H9 (cell line): Measurements from ENCODE around the gene SDK2. TPM values are rescaled to one million over a fixed set of nuclear protein-coding genes. Genes with fewer than 3 reads are reported as not detected.

Source experiments
- DNase-seq: peaks from one replicate; pipeline ENCODE4 v3.0.0-alpha.2; 2017
- H2AFZ ChIP-seq: one replicate; pipeline ENCODE4 v1.6.1; 2013; ENCODE audit warnings: mild to moderate bottlenecking, low read length, control low read depth, moderate library complexity
- H2AK5ac ChIP-seq: 2 replicates; pipeline ENCODE4 v1.6.1; 2013; ENCODE audit warnings: low read length, control low read depth, mixed read lengths; ENCODE audit not compliant: insufficient read length
- H2BK120ac ChIP-seq: one replicate; pipeline ENCODE4 v1.6.1; 2013; ENCODE audit warnings: low read depth, mild to moderate bottlenecking, low read length, control low read depth, inconsistent platforms; ENCODE audit not compliant: poor library complexity, severe bottlenecking
- H2BK12ac ChIP-seq: 2 replicates; pipeline ENCODE4 v1.6.1; 2013; ENCODE audit warnings: low read length, control low read depth, mixed read lengths, low read depth; ENCODE audit not compliant: insufficient read length
- H2BK15ac ChIP-seq: 2 replicates; pipeline ENCODE4 v1.6.1; 2013; ENCODE audit warnings: low read depth, low read length, control low read depth
- H2BK20ac ChIP-seq: one replicate; pipeline ENCODE4 v1.6.1; 2013; ENCODE audit warnings: low read depth, mild to moderate bottlenecking, low read length, control low read depth, inconsistent platforms; ENCODE audit not compliant: poor library complexity, severe bottlenecking
- H2BK5ac ChIP-seq: 2 replicates; pipeline ENCODE4 v1.6.1; 2013; ENCODE audit warnings: low read length, control low read depth, mixed read lengths; ENCODE audit not compliant: insufficient read length
- H3K14ac ChIP-seq: 2 replicates; pipeline ENCODE4 v1.6.1; 2013; ENCODE audit warnings: low read length, control low read depth; ENCODE audit not compliant: insufficient read depth
- H3K18ac ChIP-seq: 2 replicates; pipeline ENCODE4 v1.6.1; 2013; ENCODE audit warnings: low read depth, mild to moderate bottlenecking, mixed read lengths, low read length, control low read depth; ENCODE audit not compliant: insufficient read length
- H3K23ac ChIP-seq: 2 replicates; pipeline ENCODE4 v1.6.1; 2013; ENCODE audit warnings: low read length, control low read depth, mixed read lengths, low read depth; ENCODE audit not compliant: insufficient read length
- H3K23me2 ChIP-seq: 2 replicates; pipeline ENCODE4 v1.6.1; 2013; ENCODE audit warnings: low read depth, mild to moderate bottlenecking, mixed read lengths, low read length, control low read depth; ENCODE audit not compliant: insufficient read length, poor library complexity, severe bottlenecking
- H3K27ac ChIP-seq: 2 replicates; pipeline ENCODE4 v1.5.1; 2013; ENCODE audit warnings: low read length, control low read depth, mixed read lengths, low read depth; ENCODE audit not compliant: insufficient read length
- H3K27me3 ChIP-seq: 2 replicates; pipeline ENCODE4 v1.6.1; 2013; ENCODE audit warnings: low read length, control low read depth, inconsistent platforms; ENCODE audit not compliant: insufficient read depth
- H3K4ac ChIP-seq: 2 replicates; pipeline ENCODE4 v1.6.1; 2013; ENCODE audit warnings: low read depth, mild to moderate bottlenecking, control low read depth, inconsistent platforms, low read length, moderate library complexity
- H3K4me1 ChIP-seq: 2 replicates; pipeline ENCODE4 v1.6.1; 2013; ENCODE audit warnings: low read length, control low read depth, inconsistent platforms; ENCODE audit not compliant: insufficient read depth
- H3K4me2 ChIP-seq: 2 replicates; pipeline ENCODE4 v1.6.1; 2013; ENCODE audit warnings: low read length, control low read depth, mixed read lengths; ENCODE audit not compliant: insufficient read length, insufficient read depth
- H3K56ac ChIP-seq: 2 replicates; pipeline ENCODE4 v1.6.1; 2013; ENCODE audit warnings: low read depth, mild to moderate bottlenecking, mixed read lengths, low read length, control low read depth; ENCODE audit not compliant: insufficient read length
- H3K79me1 ChIP-seq: 2 replicates; pipeline ENCODE4 v1.6.1; 2013; ENCODE audit warnings: low read depth, mild to moderate bottlenecking, moderate library complexity, low read length, control low read depth, inconsistent platforms; ENCODE audit not compliant: insufficient read depth, poor library complexity, severe bottlenecking
- H3K79me2 ChIP-seq: 2 replicates; pipeline ENCODE4 v1.6.1; 2013; ENCODE audit warnings: low read length, control low read depth, inconsistent platforms; ENCODE audit not compliant: insufficient read depth
- H3K9ac ChIP-seq: 2 replicates; pipeline ENCODE4 v1.6.1; 2013; ENCODE audit warnings: low read length, control low read depth, mixed read lengths; ENCODE audit not compliant: insufficient read length; ENCODE audit errors: extremely low read depth
- H3K9me3 ChIP-seq: one replicate; pipeline ENCODE4 v1.6.1; 2013; ENCODE audit warnings: low read depth, low read length, inconsistent platforms; ENCODE audit not compliant: control insufficient read depth
- H3T11ph ChIP-seq: one replicate; pipeline ENCODE4 v1.6.1; 2013; ENCODE audit warnings: mild to moderate bottlenecking, low read length, control low read depth, inconsistent platforms
- H4K20me1 ChIP-seq: one replicate; pipeline ENCODE4 v1.6.1; 2013; ENCODE audit not compliant: control insufficient read depth, insufficient read length, insufficient read depth
- H4K5ac ChIP-seq: 2 replicates; pipeline ENCODE4 v1.6.1; 2013; ENCODE audit warnings: low read depth, mild to moderate bottlenecking, mixed read lengths, low read length, control low read depth; ENCODE audit not compliant: insufficient read length
- H4K8ac ChIP-seq: replicated peaks from 2 replicates; pipeline ENCODE4 v1.6.1; 2013; ENCODE audit warnings: low read length, control low read depth, mixed read lengths, low read depth; ENCODE audit not compliant: insufficient read length
- H4K91ac ChIP-seq: 2 replicates; pipeline ENCODE4 v1.6.1; 2013; ENCODE audit warnings: low read depth, mild to moderate bottlenecking, moderate library complexity, mixed read lengths, low read length, control low read depth; ENCODE audit not compliant: insufficient read length
- H3K27ac Mint-ChIP-seq, 3 experiments: 2 replicates in 2 of 3; 3 replicates in 1 of 3; pipeline ENCODE4 v1.8.0; 2020 to 2021; ENCODE audit warnings: mixed read lengths in 3 of 3, mild to moderate bottlenecking in 1 of 3, moderate library complexity in 1 of 3
- H3K27me3 Mint-ChIP-seq: 2 replicates; pipeline ENCODE4 v1.8.0; 2021; ENCODE audit warnings: low read depth, mild to moderate bottlenecking, moderate library complexity, mixed read lengths
- H3K36me3 Mint-ChIP-seq, 3 experiments: 2 replicates in 2 of 3; 3 replicates in 1 of 3; pipeline ENCODE4 v1.8.0; 2020 to 2021; ENCODE audit warnings: low read depth in 3 of 3, mixed read lengths in 3 of 3; ENCODE audit not compliant: insufficient read depth in 1 of 3
- H3K4me1 Mint-ChIP-seq, 2 experiments: 2 replicates each; pipeline ENCODE4 v1.8.0; 2020; ENCODE audit warnings: mixed read lengths in 2 of 2
- H3K4me3 Mint-ChIP-seq, 2 experiments: 2 replicates in 1 of 2; 3 replicates in 1 of 2; pipeline ENCODE4 v1.8.0; 2020 to 2021; ENCODE audit warnings: mild to moderate bottlenecking in 2 of 2, mixed read lengths in 2 of 2, moderate library complexity in 1 of 2
- H3K9me3 Mint-ChIP-seq, 2 experiments: 2 replicates in 1 of 2; 3 replicates in 1 of 2; pipeline ENCODE4 v1.8.0; 2020; ENCODE audit warnings: mild to moderate bottlenecking in 2 of 2, mixed read lengths in 2 of 2, moderate library complexity in 1 of 2
- CTCF ChIP-seq: fragments of 200-600 bp; sonication (generic); conservative IDR thresholded peaks from 3 replicates; pipeline ENCODE4 v1.8.0; 2021; ENCODE audit warnings: antibody characterized with exemption, mild to moderate bottlenecking
- WGBS: extraction: QIAGEN DNeasy Blood & Tissue Kit; methylation state at CpG from one replicate; pipeline ENCODE4 v1.1.7; 2013; ENCODE audit warnings: missing lambda C conversion rate, low lambda C conversion rate, mixed read lengths; ENCODE audit not compliant: insufficient read length; ENCODE audit errors: extremely low coverage; 5-methylcytosine and 5-hydroxymethylcytosine counted together
- total RNA-seq: library from RNA; stranded (reverse); gene quantifications from 2 replicates; pipeline ENCODE4 v1.2.1, GENCODE V29; 2021

Gene SDK2
- total RNA-seq, 1 experiment from 2014 or later = 9.1 TPM

GRCh38 chr17:73341350-73342049 is 302.7 kb downstream of the SDK2 start:
- Histone ChIP-seq H2BK15ac (no peak overlapping the region), H3K79me2 (no peaks in the 10 kb centered on the region), H2AK5ac (no peak overlapping the region), H2AFZ (no peak overlapping the region), H3K18ac (no peak overlapping the region), H2BK5ac (no peak overlapping the region), H3K4me2 (no peak overlapping the region), H3K79me1 (no peaks in the 10 kb centered on the region), H3K9me3 (no peaks in the 10 kb centered on the region), H3K23ac (no peak overlapping the region), H3K27ac (no peak overlapping the region), H4K5ac (no peak overlapping the region), H2BK20ac (no peak overlapping the region), H3K56ac (no peak overlapping the region), H4K20me1 (no peaks in the 10 kb centered on the region), H3K4me1 (peaks cover 9% of the 10 kb centered on the region), H3K23me2 (peaks cover 4% of the 10 kb centered on the region), H3T11ph (no peak overlapping the region), H3K4ac (no peak overlapping the region), H3K9ac (no peak overlapping the region), H2BK120ac (no peak overlapping the region), H4K8ac (no peak overlapping the region), H4K91ac (no peak overlapping the region), H3K27me3 (no peaks in the 10 kb centered on the region), H2BK12ac (no peak overlapping the region), H3K14ac (no peak overlapping the region)
- Mint-ChIP-seq H3K9me3 (no peaks in the 10 kb centered on the region), H3K27me3 (peaks cover 3% of the 10 kb centered on the region; the same call in 1 of the 2 replicates), H3K27ac (peak overlapping the region; percentile 87 to 97 (median 97); a peak in 5 of 7 replicates), H3K36me3 (peaks cover 0 to 6% (median 1%) of the 10 kb centered on the region in 3 experiments; a peak in 3 of 7 replicates), H3K4me3 (peak overlapping the region in 1 of 2 experiments; percentile 72; a peak in 3 of 5 replicates), H3K4me1 (peaks cover 53 to 62% of the 10 kb centered on the region in 2 experiments)
- WGBS = no CpG with 5 or more reads among the region's 15 CpGs
- DNase-seq = no peak
- no peak for TF ChIP-seq CTCF
